K562 treated with DMSO at 1 percent for 24 hours (cell line): ENCODE measurements around the gene SOCS1. TPM values are rescaled to one million over a fixed set of nuclear protein-coding genes. Genes with fewer than 3 reads are reported as not detected.

Experiments
- total RNA-seq: library from RNA; unstranded; fragments of 300-600 nt; gene quantifications from 2 replicates; pipeline ENCODE4 v1.2.3, GENCODE V29; 2022; ENCODE audit warnings: low read depth; ENCODE audit not compliant: insufficient read depth

The SOCS1 gene
- 137 and 153 TPM in 2 replicates for total RNA-seq

GRCh38 chr16:11255737-11256660 is at the start of gene SOCS1:
Gene SOCS1 (minus strand): TSS chr16:11256204. CDS start chr16:11255478, 726 bp downstream.

DNA sequence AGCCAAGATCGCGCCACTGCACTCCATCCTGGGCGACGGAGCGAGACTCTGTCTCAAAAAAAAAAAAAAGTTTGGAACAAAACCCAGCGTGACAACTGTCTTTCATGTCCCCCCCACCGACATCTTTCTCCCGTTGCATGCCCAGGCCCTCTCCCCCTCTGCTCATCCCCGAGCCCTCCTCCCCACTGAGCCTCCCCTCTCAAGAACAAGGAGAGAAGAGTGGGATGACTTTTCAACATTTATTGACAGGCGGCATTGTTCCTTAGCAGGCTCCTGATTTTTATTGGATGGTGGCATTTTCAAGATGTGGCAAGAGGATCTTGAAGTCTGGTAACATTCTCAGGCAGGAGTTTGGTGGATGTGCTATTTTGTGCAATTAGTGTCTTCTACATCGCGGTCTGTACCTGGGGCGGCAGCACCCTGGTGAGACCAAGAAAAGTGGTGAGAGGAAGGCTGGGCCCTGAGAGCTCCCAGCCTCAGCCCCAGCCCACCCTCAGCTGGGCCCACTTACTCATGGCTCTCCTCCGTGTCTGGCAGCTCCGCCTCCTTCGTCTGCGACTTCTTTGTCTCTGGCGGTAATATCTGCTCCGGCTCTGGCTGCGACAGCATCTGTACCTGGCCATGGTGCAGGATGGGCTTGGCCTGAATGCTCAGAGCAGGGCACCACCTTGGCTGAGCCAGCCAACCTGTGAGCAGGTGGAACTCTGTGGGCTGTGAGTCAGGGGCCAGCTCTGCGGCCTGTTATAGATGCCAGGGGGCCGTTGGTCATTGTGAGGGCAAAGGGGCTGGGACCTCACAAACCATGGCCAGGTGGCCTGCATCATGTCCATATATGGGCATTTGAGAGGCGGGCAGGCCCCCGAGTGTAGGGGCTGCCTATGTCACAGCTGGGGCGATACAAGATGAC is 24.9 kb upstream of the SOCS1 start, which contains the start of gene PRM1:
TSS of gene PRM1 (minus strand) at position 715 of the 907 bp plus-strand sequence. CDS start at position 623, 92 bp downstream.

DNA sequence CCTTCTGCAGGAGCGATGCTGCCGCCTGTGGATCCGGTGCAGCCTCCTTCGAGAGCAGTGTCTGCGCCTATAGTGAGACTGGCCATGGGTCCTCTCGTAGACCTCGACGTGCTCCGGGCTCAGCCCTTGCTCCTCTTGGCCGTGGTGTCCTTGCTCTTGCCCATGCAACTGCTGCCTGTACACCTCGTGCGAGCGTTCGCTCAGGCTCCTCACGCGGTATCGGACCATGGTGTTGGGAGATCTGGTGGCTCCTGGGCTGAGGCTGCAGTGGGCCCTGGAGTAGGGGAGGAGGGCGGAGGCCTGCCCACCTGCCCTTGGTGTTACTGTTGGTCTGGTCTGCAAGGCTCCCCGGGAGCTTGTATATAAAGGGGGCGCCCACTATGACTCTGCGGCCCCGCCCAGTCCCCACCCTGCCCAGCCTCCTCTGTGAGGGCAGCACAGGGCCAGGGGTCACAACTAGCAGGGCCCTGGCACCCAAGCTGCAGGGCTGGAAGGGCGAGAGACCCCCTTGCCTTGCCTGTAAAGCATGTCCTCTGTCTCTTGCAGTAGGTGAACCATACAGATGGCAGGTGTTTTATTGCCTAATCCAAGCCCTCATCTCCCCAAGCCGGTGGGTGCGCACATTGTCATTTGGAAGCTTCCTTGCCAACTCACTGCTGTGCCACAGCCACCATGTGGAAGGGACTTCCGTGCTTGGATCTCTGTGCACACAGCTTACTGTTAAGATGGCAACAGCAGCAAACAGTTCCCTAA is 20.3 kb upstream of the SOCS1 start, which contains the start of gene PRM2:
TSS of gene PRM2 (minus strand) at position 338 of the 753 bp plus-strand sequence. CDS start at position 228, 110 bp downstream.

GRCh38 chr16:11272921-11273720 is 17.1 kb upstream of the SOCS1 start, which contains the start of gene PRM3:
Gene PRM3 (minus strand): TSS chr16:11273629. CDS start chr16:11273595, 34 bp downstream.

DNA sequence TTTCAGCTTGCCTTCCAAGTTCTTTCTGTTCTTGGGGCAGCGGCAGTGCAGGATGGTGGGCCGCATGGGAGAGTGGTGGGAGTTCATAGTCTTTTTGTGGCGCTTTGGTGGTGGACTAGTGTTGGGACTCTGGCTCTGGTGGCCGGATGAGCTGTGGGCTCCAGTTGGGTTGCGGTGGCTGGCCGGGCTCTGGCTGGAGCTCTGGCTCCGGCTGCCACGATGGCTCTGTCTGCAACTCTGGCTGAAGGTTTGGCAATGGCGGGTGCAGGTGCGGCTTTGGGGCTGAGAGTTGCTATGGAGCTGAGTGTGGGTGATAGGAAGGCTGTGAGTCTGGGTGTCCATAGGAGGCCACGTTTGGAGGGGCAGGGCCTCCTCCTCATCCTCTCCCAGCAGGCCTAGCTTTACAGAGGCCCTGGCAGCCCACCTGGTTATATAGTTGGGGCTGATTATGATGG is 12.9 kb upstream of the SOCS1 start, which contains the start of gene TNP2:
TSS of gene TNP2 (minus strand) at position 405 of the 455 bp plus-strand sequence. CDS start at position 342, 63 bp downstream.

Other genes starting within 250 kb of the SOCS1 start
- not detected in 2 replicates for gene TNP2, start 13.1 kb upstream of the SOCS1 start, total RNA-seq
- gene PRM3, start 17.4 kb upstream of the SOCS1 start, total RNA-seq = not detected in 2 replicates
- not detected in 2 replicates for gene PRM2, start 20.3 kb upstream of the SOCS1 start, total RNA-seq
- gene PRM1, start 25.1 kb upstream of the SOCS1 start, total RNA-seq = not detected in 2 replicates
- 72.9 and 75.2 TPM in 2 replicates for gene RMI2, start 89.3 kb upstream of the SOCS1 start, total RNA-seq